ENCODE results near the gene PRKCD. TPM values are rescaled to one million over a fixed set of nuclear protein-coding genes. Genes with fewer than 3 reads are reported as not detected.

The PRKCD gene
- total RNA-seq, 2 experiments from 2014 or later, result 18.1 to 20.1 TPM

DNA sequence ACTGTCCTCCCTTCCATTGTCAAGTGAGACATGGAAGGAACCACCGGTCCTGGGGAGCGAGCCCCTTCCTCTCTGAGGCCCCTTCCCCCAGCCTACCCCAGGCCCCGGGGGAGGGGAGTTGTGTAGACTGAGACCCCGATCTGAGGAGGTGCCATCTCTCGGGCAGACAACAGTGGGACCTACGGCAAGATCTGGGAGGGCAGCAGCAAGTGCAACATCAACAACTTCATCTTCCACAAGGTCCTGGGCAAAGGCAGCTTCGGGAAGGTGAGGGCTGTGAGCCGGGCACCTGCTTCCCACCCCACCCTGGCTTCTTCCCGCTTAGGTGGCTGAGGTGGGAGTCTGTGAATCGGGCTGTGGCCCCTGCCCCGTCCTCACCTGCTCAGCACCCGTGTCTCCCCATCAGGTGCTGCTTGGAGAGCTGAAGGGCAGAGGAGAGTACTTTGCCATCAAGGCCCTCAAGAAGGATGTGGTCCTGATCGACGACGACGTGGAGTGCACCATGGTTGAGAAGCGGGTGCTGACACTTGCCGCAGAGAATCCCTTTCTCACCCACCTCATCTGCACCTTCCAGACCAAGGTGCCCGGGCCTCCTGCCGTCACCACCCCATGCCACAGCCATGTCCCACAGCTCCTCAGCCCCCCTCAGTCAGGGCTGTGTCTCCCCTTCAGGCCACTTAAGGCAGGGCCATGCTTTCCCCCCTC lies 24.9 kb downstream of the PRKCD start:
- TF ChIP-seq CTCF (IDR thresholded peaks at IDR 0.05), result no peak
- Mint-ChIP-seq H3K36me3 (ENCODE audit: low read depth) (peaks cover 89% of the 10 kb centered on the region), H3K4me3 (no peak overlapping the region), H3K27ac (no peak overlapping the region), H3K4me1 (ENCODE audit: low read depth) (no peaks in the 10 kb centered on the region), H3K9me3 (no peaks in the 10 kb centered on the region), H3K27me3 (no peaks in the 10 kb centered on the region)
- no peak for DNase-seq
- Histone ChIP-seq H3K27me3 (ENCODE audit: control insufficient read depth in 1 of 2, insufficient read depth in 2 of 2, low read length in 2 of 2) (no peaks in the 10 kb centered on the region), H3K4me1 (ENCODE audit: insufficient read depth, low read length) (no peaks in the 10 kb centered on the region), H3K36me3 (ENCODE audit: insufficient read depth, low read length) (peaks cover 74% of the 10 kb centered on the region), H3K4me3 (ENCODE audit: low read length) (no peak overlapping the region), H3K27ac (ENCODE audit: low read depth in 1 of 2, low read length in 2 of 2) (no peak overlapping the region), H3K9me3 (ENCODE audit: control insufficient read depth in 1 of 2, insufficient read depth in 1 of 2, low read length in 2 of 2) (no peaks in the 10 kb centered on the region)
- ATAC-seq (ENCODE audit: poor library complexity), result no peak
- ChIA-PET CTCF (no interaction called here), POLR2A (no interaction called here)
- intact Hi-C loops (cut with DNase I, micrococcal nuclease), result no loop called here

GRCh38 chr3:53186726-53187125 lies 25.7 kb downstream of the PRKCD start:
- peaks cover 67% of the 10 kb centered on the region for H3K36me3 ChIP-seq (ENCODE audit: insufficient read depth, low read length)
- no peaks in the 10 kb centered on the region for H3K4me1 ChIP-seq (ENCODE audit: insufficient read depth, low read length)
- H3K36me3 Mint-ChIP-seq (ENCODE audit: low read depth), result peaks cover 82% of the 10 kb centered on the region
- H3K27me3 ChIP-seq (ENCODE audit: control insufficient read depth in 1 of 2, insufficient read depth in 2 of 2, low read length in 2 of 2), result no peaks in the 10 kb centered on the region
- H3K27me3 Mint-ChIP-seq, result no peaks in the 10 kb centered on the region
- H3K9me3 ChIP-seq (ENCODE audit: control insufficient read depth in 1 of 2, insufficient read depth in 1 of 2, low read length in 2 of 2), result no peaks in the 10 kb centered on the region
- H3K9me3 Mint-ChIP-seq, result no peaks in the 10 kb centered on the region
- ATAC-seq (ENCODE audit: poor library complexity) (no peak), DNase-seq (no peak)
- intact Hi-C loops (cut with DNase I, micrococcal nuclease), result no loop called here
- no peak overlapping the region for H3K27ac Mint-ChIP-seq
- POLR2A ChIA-PET, result no interaction called here
- no peak for TF ChIP-seq CTCF (IDR thresholded peaks at IDR 0.05)
- no peaks in the 10 kb centered on the region for H3K4me1 Mint-ChIP-seq (ENCODE audit: low read depth)
- H3K4me3 Mint-ChIP-seq, result no peak overlapping the region
- H3K4me3 ChIP-seq (ENCODE audit: low read length), result no peak overlapping the region
- H3K27ac ChIP-seq (ENCODE audit: low read depth in 1 of 2, low read length in 2 of 2), result no peak overlapping the region
- CTCF ChIA-PET, result no interaction called here

DNA sequence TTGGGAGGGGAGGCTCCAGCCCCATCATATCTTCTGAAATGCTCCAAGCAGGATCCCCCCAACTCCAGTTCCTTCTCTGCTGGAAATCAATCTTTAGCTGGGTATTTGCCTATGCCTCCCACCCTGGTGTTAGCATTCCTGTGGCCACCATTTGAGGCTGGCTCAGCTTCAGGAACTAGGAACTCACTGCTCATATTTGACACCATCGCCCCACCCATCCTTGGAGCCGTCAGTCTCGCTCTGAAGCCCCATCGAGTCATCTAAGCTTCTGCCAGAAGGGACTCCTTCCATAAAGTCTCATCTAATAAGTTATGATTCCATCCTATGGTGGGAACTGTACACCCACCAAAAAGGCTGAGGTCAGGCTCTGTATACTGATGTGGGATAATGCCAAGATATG lies 26.4 kb downstream of the PRKCD start:
- Mint-ChIP-seq H3K36me3 (ENCODE audit: low read depth) (peaks cover 75% of the 10 kb centered on the region), H3K27ac (no peak overlapping the region), H3K9me3 (no peaks in the 10 kb centered on the region), H3K27me3 (no peaks in the 10 kb centered on the region), H3K4me1 (ENCODE audit: low read depth) (no peaks in the 10 kb centered on the region), H3K4me3 (no peak overlapping the region)
- H3K9me3 ChIP-seq (ENCODE audit: control insufficient read depth in 1 of 2, insufficient read depth in 1 of 2, low read length in 2 of 2), result no peaks in the 10 kb centered on the region
- H3K27ac ChIP-seq (ENCODE audit: low read depth in 1 of 2, low read length in 2 of 2), result no peak overlapping the region
- CTCF ChIA-PET, result no interaction called here
- H3K4me3 ChIP-seq (ENCODE audit: low read length), result no peak overlapping the region
- POLR2A ChIA-PET, result no interaction called here
- intact Hi-C loops (cut with DNase I, micrococcal nuclease), result no loop called here
- H3K4me1 ChIP-seq (ENCODE audit: insufficient read depth, low read length), result no peaks in the 10 kb centered on the region
- DNase-seq (no peak), ATAC-seq (ENCODE audit: poor library complexity) (no peak)
- H3K27me3 ChIP-seq (ENCODE audit: control insufficient read depth in 1 of 2, insufficient read depth in 2 of 2, low read length in 2 of 2), result no peaks in the 10 kb centered on the region
- no peak for TF ChIP-seq CTCF (IDR thresholded peaks at IDR 0.05)
- peaks cover 67% of the 10 kb centered on the region for H3K36me3 ChIP-seq (ENCODE audit: insufficient read depth, low read length)

Data from CD4-positive, alpha-beta T cell (primary cell).